GM23338 (cell line): Measurements from ENCODE around the gene MPP3. TPM values are rescaled to one million over a fixed set of nuclear protein-coding genes. Genes with fewer than 3 reads are reported as not detected.

Source experiments
- ATAC-seq: fragments of 200-7000 bp; cut with Tn5 transposase; 3 replicates; pipeline ENCODE4 v1.9.1; 2020
- DNase-seq: peaks from one replicate; pipeline ENCODE4 v3.0.0-alpha.2; 2015; ENCODE audit warnings: low spot score
- H2AFZ ChIP-seq: fragments of 200-600 bp; sonication (generic); 2 replicates; pipeline ENCODE4 v1.8.0; 2016; ENCODE audit warnings: antibody characterized with exemption, mild to moderate bottlenecking, moderate library complexity
- H3F3A ChIP-seq: fragments of 200-600 bp; sonication (generic); replicated peaks from 2 replicates; pipeline ENCODE4 v1.8.0; 2017; ENCODE audit warnings: antibody characterized with exemption, mixed run types, low read depth
- H3K27ac ChIP-seq: fragments of 200-600 bp; sonication (generic); 2 replicates; pipeline ENCODE4 v1.6.1; 2016; ENCODE audit warnings: low read depth
- H3K27me3 ChIP-seq: fragments of 200-600 bp; sonication (generic); 2 replicates; pipeline ENCODE4 v1.8.0; 2016; ENCODE audit warnings: mild to moderate bottlenecking, mixed run types, moderate library complexity; ENCODE audit not compliant: insufficient read depth
- H3K36me3 ChIP-seq: fragments of 200-600 bp; sonication (generic); 2 replicates; pipeline ENCODE4 v1.8.0; 2016; ENCODE audit warnings: mild to moderate bottlenecking; ENCODE audit not compliant: insufficient read depth
- H3K4me1 ChIP-seq: fragments of 200-600 bp; sonication (generic); 2 replicates; pipeline ENCODE4 v1.8.0; 2016; ENCODE audit warnings: mild to moderate bottlenecking, moderate library complexity; ENCODE audit not compliant: insufficient read depth
- H3K4me2 ChIP-seq: fragments of 200-600 bp; sonication (generic); 2 replicates; pipeline ENCODE4 v1.7.1; 2017; ENCODE audit warnings: mixed run types
- H3K4me3 ChIP-seq: fragments of 200-600 bp; sonication (generic); 2 replicates; pipeline ENCODE4 v1.6.1; 2016; ENCODE audit warnings: mixed run types
- H3K79me2 ChIP-seq: fragments of 200-600 bp; sonication (generic); replicated peaks from 2 replicates; pipeline ENCODE4 v1.8.0; 2017; ENCODE audit warnings: mild to moderate bottlenecking; ENCODE audit not compliant: insufficient read depth
- H3K9me2 ChIP-seq: fragments of 200-600 bp; sonication (generic); 2 replicates; pipeline ENCODE4 v1.8.0; 2017; ENCODE audit not compliant: insufficient read depth
- H4K20me1 ChIP-seq: fragments of 200-600 bp; sonication (generic); replicated peaks from 2 replicates; pipeline ENCODE4 v1.8.0; 2017; ENCODE audit warnings: mild to moderate bottlenecking; ENCODE audit not compliant: insufficient read depth
- H3K27ac Mint-ChIP-seq: 2 replicates; pipeline ENCODE4 v1.8.0; 2020; ENCODE audit warnings: inconsistent platforms, mild to moderate bottlenecking, moderate library complexity, mixed read lengths
- H3K27me3 Mint-ChIP-seq: 3 replicates; pipeline ENCODE4 v1.8.0; 2022; ENCODE audit warnings: low read depth, mild to moderate bottlenecking, moderate library complexity, mixed read lengths, inconsistent platforms; ENCODE audit not compliant: insufficient read depth, poor library complexity
- H3K36me3 Mint-ChIP-seq: 3 replicates; pipeline ENCODE4 v1.8.0; 2021; ENCODE audit warnings: low read depth, mild to moderate bottlenecking, inconsistent platforms, moderate library complexity, mixed read lengths
- H3K4me1 Mint-ChIP-seq: 3 replicates; pipeline ENCODE4 v1.8.0; 2020; ENCODE audit warnings: mild to moderate bottlenecking, inconsistent platforms, mixed read lengths
- H3K4me3 Mint-ChIP-seq: 3 replicates; pipeline ENCODE4 v1.8.0; 2021; ENCODE audit warnings: moderate library complexity, mild to moderate bottlenecking, inconsistent platforms, mixed read lengths
- H3K9me3 Mint-ChIP-seq: 3 replicates; pipeline ENCODE4 v1.8.0; 2020; ENCODE audit warnings: moderate library complexity, mild to moderate bottlenecking, inconsistent platforms, mixed read lengths
- CREB1 ChIP-seq: fragments of 250-450 bp; sonication (Bioruptor Pico); IDR thresholded peaks from 2 replicates; pipeline ENCODE4 v1.5.0; 2020; ENCODE audit warnings: low read depth, mild to moderate bottlenecking, moderate library complexity
- CTCF ChIP-seq, 2 experiments: fragments of 200-600 bp in 1 of 2; sonication (generic) in 1 of 2; conservative IDR thresholded peaks; 2 replicates each; pipeline versions ENCODE4 v1.5.1 to v1.6.1; 2016 to 2017; ENCODE audit warnings: antibody characterized with exemption in 2 of 2, low read depth in 2 of 2, mild to moderate bottlenecking in 2 of 2, moderate library complexity in 1 of 2
- ETS1 ChIP-seq: IDR thresholded peaks from 2 replicates; pipeline ENCODE4 v1.6.1; 2016; ENCODE audit warnings: antibody characterized with exemption
- EZH2 ChIP-seq: fragments of 200-600 bp; sonication (generic); IDR thresholded peaks from one replicate; pipeline ENCODE4 v1.8.0; 2017; ENCODE audit warnings: antibody characterized with exemption, mild to moderate bottlenecking, low read depth; ENCODE audit not compliant: unreplicated experiment
- EZH2phosphoT487 ChIP-seq: fragments of 200-600 bp; sonication (generic); IDR thresholded peaks from one replicate; pipeline ENCODE4 v1.8.1; 2018; ENCODE audit warnings: antibody characterized with exemption; ENCODE audit not compliant: unreplicated experiment
- JUNB ChIP-seq: IDR thresholded peaks from one replicate; pipeline ENCODE4 v1.6.1; 2016; ENCODE audit warnings: antibody characterized with exemption; ENCODE audit not compliant: unreplicated experiment
- NANOG ChIP-seq: IDR thresholded peaks from 2 replicates; pipeline ENCODE4 v1.6.1; 2016; ENCODE audit warnings: antibody characterized with exemption, borderline replicate concordance
- POLR2AphosphoS5 ChIP-seq: IDR thresholded peaks from 2 replicates; pipeline ENCODE4 v1.6.1; 2016; ENCODE audit warnings: antibody characterized with exemption, low read depth
- REST ChIP-seq: IDR thresholded peaks from one replicate; pipeline ENCODE4 v1.6.1; 2018; ENCODE audit warnings: antibody characterized with exemption; ENCODE audit not compliant: unreplicated experiment
- STAT1 ChIP-seq: IDR thresholded peaks from one replicate; pipeline ENCODE4 v1.6.1; 2016; ENCODE audit warnings: antibody characterized with exemption; ENCODE audit not compliant: unreplicated experiment
- ZNF114 ChIP-seq: fragments of 250-450 bp; sonication (Bioruptor Pico); IDR thresholded peaks from 2 replicates; pipeline ENCODE4 v1.5.0; 2020; ENCODE audit warnings: mild to moderate bottlenecking, moderate library complexity
- ZNF331 ChIP-seq: fragments of 250-450 bp; sonication (Bioruptor Pico); IDR thresholded peaks from 2 replicates; pipeline ENCODE4 v1.5.0; 2020; ENCODE audit warnings: low read depth, mild to moderate bottlenecking, moderate library complexity
- ZNF462 ChIP-seq: fragments of 250-450 bp; sonication (Bioruptor Pico); IDR thresholded peaks from 2 replicates; pipeline ENCODE4 v1.5.0; 2020; ENCODE audit warnings: mild to moderate bottlenecking, moderate library complexity
- polyA plus RNA-seq: library from polyadenylated mRNA; unstranded; fragments of >200 nt; fragmentation: Nextera tagmentation; extraction: Ambion mirVana; gene quantifications from 2 replicates; pipeline ENCODE4 v1.2.1, GENCODE V29; 2016
- total RNA-seq: library from RNA; depleted of rRNA; stranded (reverse); fragments of >200 nt; shearing (Covaris generic); gene quantifications from 2 replicates; pipeline ENCODE4 v1.2.3, GENCODE V29; 2014

MPP3 gene
- total and polyA plus RNA-seq, 2 experiments from 2014 or later, result 6.6 to 7.4 TPM

GRCh38 chr17:43860077-43860725 lies 27.3 kb upstream of the MPP3 start:
- no peak for DNase-seq
- Mint-ChIP-seq H3K4me1 (no peaks in the 10 kb centered on the region), H3K4me3 (no peak overlapping the region), H3K27me3 (peaks cover 8% of the 10 kb centered on the region), H3K36me3 (no peaks in the 10 kb centered on the region), H3K9me3 (no peaks in the 10 kb centered on the region; the same call in 2 of the 3 replicates), H3K27ac (no peak overlapping the region)
- H4K20me1 ChIP-seq, result no peaks in the 10 kb centered on the region
- H3K9me2 ChIP-seq, result no peaks in the 10 kb centered on the region
- H3K4me3 ChIP-seq, result no peak overlapping the region
- TF ChIP-seq ZNF114, result no peak
- no peak for TF ChIP-seq ZNF462 (CRISPR knock-in tag)
- TF ChIP-seq CREB1, result no peak
- TF ChIP-seq ZNF331, result no peak
- TF ChIP-seq EZH2, result no peak
- no peak for TF ChIP-seq REST
- TF ChIP-seq STAT1, result no peak
- TF ChIP-seq POLR2AphosphoS5, result no peak
- TF ChIP-seq JUNB, result no peak
- TF ChIP-seq ETS1, result no peak
- TF ChIP-seq NANOG, result no peak
- TF ChIP-seq CTCF (conservative IDR thresholded peaks at IDR 0.05; ENCODE audit: low read depth in 2 of 2), result no peak
- TF ChIP-seq EZH2phosphoT487, result no peak
- no peak overlapping the region for H2AFZ ChIP-seq
- H3K27me3 ChIP-seq, result no peaks in the 10 kb centered on the region
- no peak overlapping the region for H3K27ac ChIP-seq
- H3K79me2 ChIP-seq, result no peaks in the 10 kb centered on the region
- no peaks in the 10 kb centered on the region for H3K4me1 ChIP-seq
- no peak overlapping the region for H3K4me2 ChIP-seq
- H3F3A ChIP-seq, result no peaks in the 10 kb centered on the region
- no peak for ATAC-seq
- H3K36me3 ChIP-seq, result no peaks in the 10 kb centered on the region
